ENCODE data around the gene IGF1R. TPM values are rescaled to one million over a fixed set of nuclear protein-coding genes. Genes with fewer than 3 reads are reported as not detected.

Gene IGF1R
- total RNA-seq, 1 experiment from 2014 or later: 125 TPM

- ChIA-PET CTCF (interaction anchor here (1.2 kb wide), 1 partner anchor 106 kb away, joined by 3 read pairs; no protein-coding TSS in a partner anchor), POLR2A (no interaction called here)
- H3K27ac Mint-ChIP-seq: no peak overlapping the region
- 0 out of 2 replicates have a peak, but pooled peaks cover 3% of the 10 kb centered on the region for H3K4me1 Mint-ChIP-seq
- peaks cover 6% of the 10 kb centered on the region for H3K36me3 Mint-ChIP-seq
- ATAC-seq (no peak), DNase-seq (ENCODE audit: low spot score) (no peak)
- no peak overlapping the region for H3K4me3 Mint-ChIP-seq
- H3K27me3 Mint-ChIP-seq (ENCODE audit: low read depth): no peaks in the 10 kb centered on the region
- TF ChIP-seq MYBL2 (CRISPR knock-in tag; IDR thresholded peaks at IDR 0.05) (no peak), ERG (CRISPR knock-in tag; IDR thresholded peaks at IDR 0.05) (no peak), ZNF396 (CRISPR knock-in tag; IDR thresholded peaks at IDR 0.05; ENCODE audit: borderline replicate concordance) (no peak)
- TF ChIP-seq, protein P1, sequence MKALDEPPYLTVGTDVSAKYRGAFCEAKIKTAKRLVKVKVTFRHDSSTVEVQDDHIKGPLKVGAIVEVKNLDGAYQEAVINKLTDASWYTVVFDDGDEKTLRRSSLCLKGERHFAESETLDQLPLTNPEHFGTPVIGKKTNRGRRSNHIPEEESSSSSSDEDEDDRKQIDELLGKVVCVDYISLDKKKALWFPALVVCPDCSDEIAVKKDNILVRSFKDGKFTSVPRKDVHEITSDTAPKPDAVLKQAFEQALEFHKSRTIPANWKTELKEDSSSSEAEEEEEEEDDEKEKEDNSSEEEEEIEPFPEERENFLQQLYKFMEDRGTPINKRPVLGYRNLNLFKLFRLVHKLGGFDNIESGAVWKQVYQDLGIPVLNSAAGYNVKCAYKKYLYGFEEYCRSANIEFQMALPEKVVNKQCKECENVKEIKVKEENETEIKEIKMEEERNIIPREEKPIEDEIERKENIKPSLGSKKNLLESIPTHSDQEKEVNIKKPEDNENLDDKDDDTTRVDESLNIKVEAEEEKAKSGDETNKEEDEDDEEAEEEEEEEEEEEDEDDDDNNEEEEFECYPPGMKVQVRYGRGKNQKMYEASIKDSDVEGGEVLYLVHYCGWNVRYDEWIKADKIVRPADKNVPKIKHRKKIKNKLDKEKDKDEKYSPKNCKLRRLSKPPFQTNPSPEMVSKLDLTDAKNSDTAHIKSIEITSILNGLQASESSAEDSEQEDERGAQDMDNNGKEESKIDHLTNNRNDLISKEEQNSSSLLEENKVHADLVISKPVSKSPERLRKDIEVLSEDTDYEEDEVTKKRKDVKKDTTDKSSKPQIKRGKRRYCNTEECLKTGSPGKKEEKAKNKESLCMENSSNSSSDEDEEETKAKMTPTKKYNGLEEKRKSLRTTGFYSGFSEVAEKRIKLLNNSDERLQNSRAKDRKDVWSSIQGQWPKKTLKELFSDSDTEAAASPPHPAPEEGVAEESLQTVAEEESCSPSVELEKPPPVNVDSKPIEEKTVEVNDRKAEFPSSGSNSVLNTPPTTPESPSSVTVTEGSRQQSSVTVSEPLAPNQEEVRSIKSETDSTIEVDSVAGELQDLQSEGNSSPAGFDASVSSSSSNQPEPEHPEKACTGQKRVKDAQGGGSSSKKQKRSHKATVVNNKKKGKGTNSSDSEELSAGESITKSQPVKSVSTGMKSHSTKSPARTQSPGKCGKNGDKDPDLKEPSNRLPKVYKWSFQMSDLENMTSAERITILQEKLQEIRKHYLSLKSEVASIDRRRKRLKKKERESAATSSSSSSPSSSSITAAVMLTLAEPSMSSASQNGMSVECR (CRISPR knock-in tag; IDR thresholded peaks at IDR 0.05; ENCODE audit: borderline replicate concordance): no peak
- H3K9me3 Mint-ChIP-seq: no peaks in the 10 kb centered on the region
These were observed 319.6 kb downstream of the IGF1R start for GRCh38 chr15:98967916-98968315.

DNA sequence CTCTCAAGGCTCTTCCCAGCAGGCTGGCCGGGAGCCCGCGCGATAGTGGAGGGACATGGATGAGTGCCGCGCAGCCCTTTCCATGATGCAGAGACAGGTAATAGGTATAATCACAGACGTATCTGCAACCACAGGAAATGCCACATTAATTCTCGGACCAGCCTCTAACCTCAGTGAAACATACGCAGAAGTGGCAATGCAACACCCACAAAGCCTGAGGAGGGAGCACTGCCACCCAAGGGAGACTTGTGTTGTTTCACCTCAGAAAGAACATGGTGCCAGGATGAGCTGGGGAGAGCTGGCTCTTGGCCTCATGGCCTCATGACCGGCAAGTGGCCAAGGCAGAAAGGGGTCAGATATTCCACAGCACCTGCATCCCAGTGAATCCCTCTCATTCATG is 320.2 kb downstream of the IGF1R start:
- Mint-ChIP-seq H3K4me1 (0 out of 2 replicates have a peak, but pooled peaks cover 3% of the 10 kb centered on the region), H3K27ac (no peak overlapping the region; the same call in 1 of the 2 replicates), H3K9me3 (no peaks in the 10 kb centered on the region), H3K4me3 (no peak overlapping the region), H3K27me3 (ENCODE audit: low read depth) (no peaks in the 10 kb centered on the region), H3K36me3 (0 out of 2 replicates have a peak, but pooled peaks cover under 1% of the 10 kb centered on the region)
- ATAC-seq (no peak), DNase-seq (ENCODE audit: low spot score) (no peak)
- CTCF ChIA-PET: interaction anchor here (1.2 to 1.4 kb wide), 3 partner anchors 105 to 525 kb away, joined by 3 to 4 read pairs (median 4); no protein-coding TSS in a partner anchor
- POLR2A ChIA-PET: no interaction called here
- no peak for TF ChIP-seq KAT7 (CRISPR knock-in tag; IDR thresholded peaks at IDR 0.05; ENCODE audit: borderline replicate concordance)
- TF ChIP-seq USF1 (CRISPR knock-in tag; IDR thresholded peaks at IDR 0.05): no peak
- no peak for TF ChIP-seq CREM (CRISPR knock-in tag; IDR thresholded peaks at IDR 0.05)
- TF ChIP-seq ATF3 (CRISPR knock-in tag; conservative IDR thresholded peaks at IDR 0.05): no peak
- no peak for TF ChIP-seq NR1H2 (CRISPR knock-in tag; IDR thresholded peaks at IDR 0.05)
- TF ChIP-seq, protein P2, sequence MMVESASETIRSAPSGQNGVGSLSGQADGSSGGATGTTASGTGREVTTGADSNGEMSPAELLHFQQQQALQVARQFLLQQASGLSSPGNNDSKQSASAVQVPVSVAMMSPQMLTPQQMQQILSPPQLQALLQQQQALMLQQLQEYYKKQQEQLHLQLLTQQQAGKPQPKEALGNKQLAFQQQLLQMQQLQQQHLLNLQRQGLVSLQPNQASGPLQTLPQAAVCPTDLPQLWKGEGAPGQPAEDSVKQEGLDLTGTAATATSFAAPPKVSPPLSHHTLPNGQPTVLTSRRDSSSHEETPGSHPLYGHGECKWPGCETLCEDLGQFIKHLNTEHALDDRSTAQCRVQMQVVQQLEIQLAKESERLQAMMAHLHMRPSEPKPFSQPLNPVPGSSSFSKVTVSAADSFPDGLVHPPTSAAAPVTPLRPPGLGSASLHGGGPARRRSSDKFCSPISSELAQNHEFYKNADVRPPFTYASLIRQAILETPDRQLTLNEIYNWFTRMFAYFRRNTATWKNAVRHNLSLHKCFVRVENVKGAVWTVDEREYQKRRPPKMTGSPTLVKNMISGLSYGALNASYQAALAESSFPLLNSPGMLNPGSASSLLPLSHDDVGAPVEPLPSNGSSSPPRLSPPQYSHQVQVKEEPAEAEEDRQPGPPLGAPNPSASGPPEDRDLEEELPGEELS (CRISPR knock-in tag; IDR thresholded peaks at IDR 0.05): no peak
- TF ChIP-seq, protein P3, sequence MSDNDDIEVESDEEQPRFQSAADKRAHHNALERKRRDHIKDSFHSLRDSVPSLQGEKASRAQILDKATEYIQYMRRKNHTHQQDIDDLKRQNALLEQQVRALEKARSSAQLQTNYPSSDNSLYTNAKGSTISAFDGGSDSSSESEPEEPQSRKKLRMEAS (CRISPR knock-in tag; IDR thresholded peaks at IDR 0.05): no peak
- no peak for TF ChIP-seq NFATC4 (CRISPR knock-in tag; IDR thresholded peaks at IDR 0.05)
- TF ChIP-seq ZNF232 (CRISPR knock-in tag; IDR thresholded peaks at IDR 0.05): no peak
- TF ChIP-seq, protein P4, sequence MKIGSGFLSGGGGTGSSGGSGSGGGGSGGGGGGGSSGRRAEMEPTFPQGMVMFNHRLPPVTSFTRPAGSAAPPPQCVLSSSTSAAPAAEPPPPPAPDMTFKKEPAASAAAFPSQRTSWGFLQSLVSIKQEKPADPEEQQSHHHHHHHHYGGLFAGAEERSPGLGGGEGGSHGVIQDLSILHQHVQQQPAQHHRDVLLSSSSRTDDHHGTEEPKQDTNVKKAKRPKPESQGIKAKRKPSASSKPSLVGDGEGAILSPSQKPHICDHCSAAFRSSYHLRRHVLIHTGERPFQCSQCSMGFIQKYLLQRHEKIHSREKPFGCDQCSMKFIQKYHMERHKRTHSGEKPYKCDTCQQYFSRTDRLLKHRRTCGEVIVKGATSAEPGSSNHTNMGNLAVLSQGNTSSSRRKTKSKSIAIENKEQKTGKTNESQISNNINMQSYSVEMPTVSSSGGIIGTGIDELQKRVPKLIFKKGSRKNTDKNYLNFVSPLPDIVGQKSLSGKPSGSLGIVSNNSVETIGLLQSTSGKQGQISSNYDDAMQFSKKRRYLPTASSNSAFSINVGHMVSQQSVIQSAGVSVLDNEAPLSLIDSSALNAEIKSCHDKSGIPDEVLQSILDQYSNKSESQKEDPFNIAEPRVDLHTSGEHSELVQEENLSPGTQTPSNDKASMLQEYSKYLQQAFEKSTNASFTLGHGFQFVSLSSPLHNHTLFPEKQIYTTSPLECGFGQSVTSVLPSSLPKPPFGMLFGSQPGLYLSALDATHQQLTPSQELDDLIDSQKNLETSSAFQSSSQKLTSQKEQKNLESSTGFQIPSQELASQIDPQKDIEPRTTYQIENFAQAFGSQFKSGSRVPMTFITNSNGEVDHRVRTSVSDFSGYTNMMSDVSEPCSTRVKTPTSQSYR (CRISPR knock-in tag; IDR thresholded peaks at IDR 0.05): no peak
- TF ChIP-seq NFYB (CRISPR knock-in tag; conservative IDR thresholded peaks at IDR 0.05; ENCODE audit: low read depth): no peak
- no peak for TF ChIP-seq SOX15 (CRISPR knock-in tag; IDR thresholded peaks at IDR 0.05)
- no peak for TF ChIP-seq ZNF671 (CRISPR knock-in tag; IDR thresholded peaks at IDR 0.05)
- TF ChIP-seq, protein P5, sequence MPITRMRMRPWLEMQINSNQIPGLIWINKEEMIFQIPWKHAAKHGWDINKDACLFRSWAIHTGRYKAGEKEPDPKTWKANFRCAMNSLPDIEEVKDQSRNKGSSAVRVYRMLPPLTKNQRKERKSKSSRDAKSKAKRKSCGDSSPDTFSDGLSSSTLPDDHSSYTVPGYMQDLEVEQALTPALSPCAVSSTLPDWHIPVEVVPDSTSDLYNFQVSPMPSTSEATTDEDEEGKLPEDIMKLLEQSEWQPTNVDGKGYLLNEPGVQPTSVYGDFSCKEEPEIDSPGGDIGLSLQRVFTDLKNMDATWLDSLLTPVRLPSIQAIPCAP (CRISPR knock-in tag; IDR thresholded peaks at IDR 0.05): no peak
- TF ChIP-seq FOXP1 (CRISPR knock-in tag; IDR thresholded peaks at IDR 0.05; ENCODE audit: borderline replicate concordance): no peak
- TF ChIP-seq ZNF317 (CRISPR knock-in tag; IDR thresholded peaks at IDR 0.05; ENCODE audit: borderline replicate concordance, low read depth): no peak
- TF ChIP-seq TEAD1 (CRISPR knock-in tag; IDR thresholded peaks at IDR 0.05): no peak
- no peak for TF ChIP-seq ERG (CRISPR knock-in tag; IDR thresholded peaks at IDR 0.05)

Measured in WTC11 (cell line).